OCI-LY7 (cell line): ENCODE measurements around the gene CDHR2. TPM values are rescaled to one million over a fixed set of nuclear protein-coding genes. Genes with fewer than 3 reads are reported as not detected.

ENCODE experiments used
- BruUV-seq: library from RNA; stranded (reverse); fragments of 400-500 nt; replicated peaks from 2 replicates; lab custom pipeline; 2021; lab: Mats Ljungman, UMichigan
- CTCF ChIA-PET: fragments of 300-600 bp; sonication (Branson Sonifier 250); formaldehyde crosslinking; loops from one replicate; lab custom pipeline; 2022; ENCODE audit warnings: antibody characterized with exemption; ENCODE audit not compliant: unreplicated experiment; lab: Charles Lee
- POLR2A ChIA-PET: fragments of 300-600 bp; sonication (Branson Sonifier 250); formaldehyde crosslinking; loops from one replicate; lab custom pipeline; 2022; ENCODE audit warnings: antibody characterized with exemption; lab: Charles Lee
- DNase-seq: peaks from one replicate; pipeline ENCODE4 v3.0.0-alpha.2; 2015; ENCODE audit warnings: low spot score
- H2AFZ ChIP-seq: fragments of 200-600 bp; sonication (generic), shearing (Covaris generic); 2 replicates; pipeline ENCODE4 v1.6.1; 2014; ENCODE audit warnings: mild to moderate bottlenecking, antibody characterized with exemption, low read length, moderate library complexity
- H3K27ac ChIP-seq: fragments of 200-600 bp; sonication (generic); 2 replicates; pipeline ENCODE4 v1.5.1; 2014; ENCODE audit warnings: mixed run types, low read depth, mild to moderate bottlenecking, moderate library complexity, low read length, inconsistent platforms; ENCODE audit not compliant: poor library complexity, severe bottlenecking
- H3K36me3 ChIP-seq: fragments of 200-600 bp; sonication (generic); 2 replicates; pipeline ENCODE4 v1.6.1; 2014; ENCODE audit warnings: mild to moderate bottlenecking, antibody characterized with exemption, low read length, moderate library complexity, mixed read lengths; ENCODE audit not compliant: insufficient read depth
- H3K4me1 ChIP-seq: fragments of 200-600 bp; sonication (generic); 2 replicates; pipeline ENCODE4 v1.5.1; 2014; ENCODE audit warnings: mild to moderate bottlenecking, low read length; ENCODE audit not compliant: insufficient read depth, poor library complexity, severe bottlenecking
- H3K4me2 ChIP-seq: fragments of 200-600 bp; sonication (generic); 2 replicates; pipeline ENCODE4 v1.6.1; 2014; ENCODE audit warnings: mild to moderate bottlenecking, low read length
- H3K4me3 ChIP-seq: fragments of 200-600 bp; sonication (generic); 2 replicates; pipeline ENCODE4 v1.5.1; 2014; ENCODE audit warnings: mild to moderate bottlenecking, low read depth, low read length; ENCODE audit not compliant: poor library complexity, severe bottlenecking
- H3K79me2 ChIP-seq: fragments of 200-600 bp; sonication (generic); 2 replicates; pipeline ENCODE4 v1.6.1; 2016; ENCODE audit warnings: low read depth, mild to moderate bottlenecking, low read length, moderate library complexity, mixed read lengths; ENCODE audit not compliant: insufficient read depth
- H3K9me2 ChIP-seq: fragments of 200-600 bp; sonication (generic); 2 replicates; pipeline ENCODE4 v1.6.1; 2016; ENCODE audit warnings: mild to moderate bottlenecking, low read length, mixed read lengths; ENCODE audit not compliant: insufficient read depth
- H3K9me3 ChIP-seq: fragments of 200-600 bp; sonication (generic); 2 replicates; pipeline ENCODE4 v1.6.1; 2014; ENCODE audit warnings: mild to moderate bottlenecking, mixed run types, low read length, mixed read lengths
- H4K20me1 ChIP-seq: fragments of 200-600 bp; sonication (generic); 2 replicates; pipeline ENCODE4 v1.6.1; 2014; ENCODE audit warnings: mild to moderate bottlenecking, antibody characterized with exemption, low read length, moderate library complexity, mixed read lengths; ENCODE audit not compliant: insufficient read depth
- EZH2phosphoT487 ChIP-seq: fragments of 200-600 bp; sonication (generic); IDR thresholded peaks from 2 replicates; pipeline ENCODE4 v1.6.1; 2018; ENCODE audit warnings: low read depth, borderline replicate concordance, mild to moderate bottlenecking, mixed run types, antibody characterized with exemption, low read length, moderate library complexity, mixed read lengths
- intact Hi-C: fragments of 100-400 bp; cut with micrococcal nuclease; formaldehyde crosslinking; loops from one replicate; pipeline ENCODE4 v1.10.0; 2022; ENCODE audit not compliant: unreplicated experiment
- total RNA-seq, 2 experiments: library from RNA; depleted of rRNA in 1 of 2; stranded (reverse); fragments of >200 nt in 1 of 2; shearing (Covaris generic) in 1 of 2; gene quantifications; 2 replicates each; pipeline ENCODE4 v1.2.3, GENCODE V29; 2014 to 2022
- TF ChIP-seq, protein P1 (sequence below): fragments of 200-600 bp; sonication (generic); conservative IDR thresholded peaks from 2 replicates; pipeline ENCODE4 v1.5.1; 2014; ENCODE audit warnings: mild to moderate bottlenecking, antibody characterized with exemption, low read length, moderate library complexity, mixed read lengths

The CDHR2 gene
- total RNA-seq, 2 experiments from 2014 or later, result 0.25 to 3.8 TPM

DNA sequence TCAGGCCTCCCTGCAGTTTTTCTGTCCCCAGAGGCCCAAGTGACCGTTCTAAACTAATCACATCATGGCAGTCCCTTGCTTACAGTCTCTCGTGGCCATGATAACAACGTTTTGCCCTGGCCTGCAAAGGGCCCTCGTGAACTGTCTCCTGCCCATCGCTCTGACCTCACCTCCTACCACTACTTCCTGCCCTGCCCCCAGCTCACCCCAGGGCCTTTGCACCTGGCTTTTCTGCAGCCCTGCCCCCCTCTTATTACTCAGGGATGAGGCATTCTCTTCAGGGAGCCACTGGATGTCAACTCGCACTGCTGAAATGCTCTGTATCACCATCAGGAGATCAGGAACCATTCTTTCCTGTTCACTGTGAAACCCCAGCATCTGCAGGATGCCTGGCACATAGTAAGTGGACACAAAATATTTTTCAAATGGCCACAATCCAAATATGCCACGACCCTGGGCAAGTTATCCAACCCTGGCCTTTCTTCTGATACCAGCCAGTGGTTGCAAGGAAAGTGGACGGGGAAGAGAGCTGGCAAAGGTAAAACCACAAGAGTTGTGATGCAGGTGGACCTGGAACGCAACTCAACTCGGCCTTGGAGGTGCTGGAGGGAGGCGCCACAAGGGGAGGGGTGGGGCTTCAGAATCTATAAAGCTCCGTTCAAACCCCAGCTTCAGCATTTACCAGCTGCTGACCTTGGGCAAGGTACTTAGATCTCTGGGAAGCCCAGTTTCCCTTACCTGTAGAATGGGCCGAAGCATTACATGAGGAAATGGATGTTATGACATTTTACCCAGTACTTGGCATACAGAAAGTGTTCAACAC lies 79.5 kb downstream of the CDHR2 start:
- H3K4me2 ChIP-seq, result peak overlapping the region; percentile 1; the same call in 1 of the 2 replicates
- intact Hi-C loops, result no loop called here
- BruUV-seq, result no TSS peak
- CTCF ChIA-PET, result no interaction called here
- peaks cover 52% of the 10 kb centered on the region for H3K4me1 ChIP-seq
- H3K4me3 ChIP-seq, result no peak overlapping the region
- H3K36me3 ChIP-seq, result no peaks in the 10 kb centered on the region
- H3K9me2 ChIP-seq, result no peaks in the 10 kb centered on the region
- no peaks in the 10 kb centered on the region for H4K20me1 ChIP-seq
- H3K9me3 ChIP-seq, result no peaks in the 10 kb centered on the region
- DNase-seq, result no peak
- POLR2A ChIA-PET, result interaction anchor here (1.1 to 1.6 kb wide), 2 partner anchors 21 to 59 kb away, joined by 3 to 4 read pairs; no protein-coding TSS in a partner anchor
- H3K27ac ChIP-seq, result no peak overlapping the region
- no peaks in the 10 kb centered on the region for H3K79me2 ChIP-seq
- no peak overlapping the region for H2AFZ ChIP-seq
- TF ChIP-seq, protein P1, sequence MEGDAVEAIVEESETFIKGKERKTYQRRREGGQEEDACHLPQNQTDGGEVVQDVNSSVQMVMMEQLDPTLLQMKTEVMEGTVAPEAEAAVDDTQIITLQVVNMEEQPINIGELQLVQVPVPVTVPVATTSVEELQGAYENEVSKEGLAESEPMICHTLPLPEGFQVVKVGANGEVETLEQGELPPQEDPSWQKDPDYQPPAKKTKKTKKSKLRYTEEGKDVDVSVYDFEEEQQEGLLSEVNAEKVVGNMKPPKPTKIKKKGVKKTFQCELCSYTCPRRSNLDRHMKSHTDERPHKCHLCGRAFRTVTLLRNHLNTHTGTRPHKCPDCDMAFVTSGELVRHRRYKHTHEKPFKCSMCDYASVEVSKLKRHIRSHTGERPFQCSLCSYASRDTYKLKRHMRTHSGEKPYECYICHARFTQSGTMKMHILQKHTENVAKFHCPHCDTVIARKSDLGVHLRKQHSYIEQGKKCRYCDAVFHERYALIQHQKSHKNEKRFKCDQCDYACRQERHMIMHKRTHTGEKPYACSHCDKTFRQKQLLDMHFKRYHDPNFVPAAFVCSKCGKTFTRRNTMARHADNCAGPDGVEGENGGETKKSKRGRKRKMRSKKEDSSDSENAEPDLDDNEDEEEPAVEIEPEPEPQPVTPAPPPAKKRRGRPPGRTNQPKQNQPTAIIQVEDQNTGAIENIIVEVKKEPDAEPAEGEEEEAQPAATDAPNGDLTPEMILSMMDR, result no peak
- no peak for TF ChIP-seq EZH2phosphoT487

DNA sequence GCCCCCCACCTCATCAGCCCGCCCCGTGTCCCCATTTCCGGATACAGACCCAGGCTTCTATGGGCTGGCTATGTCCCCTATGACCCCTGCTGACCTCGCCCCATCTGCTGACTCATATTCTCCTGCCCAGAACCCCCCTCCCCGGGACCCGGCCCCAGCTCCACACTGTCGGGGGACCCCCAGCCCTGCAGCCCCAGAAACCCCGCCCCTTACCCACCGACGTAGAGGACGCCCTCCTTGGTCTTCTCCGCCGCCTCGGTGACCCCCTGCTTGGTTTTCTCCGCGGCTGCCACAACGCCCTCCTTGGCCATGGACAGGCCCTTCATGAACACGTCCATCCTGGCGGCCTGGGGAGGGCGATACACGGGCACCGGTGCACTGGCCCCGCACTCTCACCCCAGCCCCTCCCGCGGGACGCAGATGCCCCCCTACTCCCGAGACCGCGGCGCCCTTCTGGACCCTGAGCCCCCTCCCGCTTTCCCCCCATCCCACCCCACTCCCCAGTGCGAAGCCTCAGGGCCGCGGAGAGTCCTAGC lies 80.2 kb downstream of the CDHR2 start:
- no peaks in the 10 kb centered on the region for H3K9me3 ChIP-seq
- no peak overlapping the region for H3K27ac ChIP-seq
- no peak for TF ChIP-seq EZH2phosphoT487
- TF ChIP-seq, protein P1, result no peak
- no peaks in the 10 kb centered on the region; the same call in 1 of the 2 replicates for H3K79me2 ChIP-seq
- intact Hi-C loops, result no loop called here
- DNase-seq, result no peak
- H2AFZ ChIP-seq, result no peak overlapping the region
- ChIA-PET POLR2A (interaction anchor here (1.1 to 1.6 kb wide), 5 partner anchors 7 to 59 kb away, joined by 3 to 8 read pairs (median 4); partner anchors contain the start of gene TSPAN17), CTCF (no interaction called here)
- H3K4me1 ChIP-seq, result peaks cover 60% of the 10 kb centered on the region
- H3K4me3 ChIP-seq, result peak overlapping the region; percentile 72
- H3K4me2 ChIP-seq, result peak overlapping the region; percentile 99
- no peaks in the 10 kb centered on the region for H3K36me3 ChIP-seq
- BruUV-seq, result no TSS peak
- H4K20me1 ChIP-seq, result no peaks in the 10 kb centered on the region
- no peaks in the 10 kb centered on the region for H3K9me2 ChIP-seq
